PC-9 (cell line): Measurements from ENCODE around the gene C6orf58. TPM values are rescaled to one million over a fixed set of nuclear protein-coding genes. Genes with fewer than 3 reads are reported as not detected.

ENCODE experiments used
- BruUV-seq: library from RNA; stranded (reverse); fragments of 400-500 nt; replicated peaks from 2 replicates; lab custom pipeline; 2021; lab: Mats Ljungman, UMichigan
- CTCF ChIA-PET: fragments of 300-600 bp; sonication (Branson Sonifier 250); formaldehyde crosslinking; loops from one replicate; lab custom pipeline; 2022; ENCODE audit warnings: antibody characterized with exemption; lab: Charles Lee
- POLR2A ChIA-PET: fragments of 300-600 bp; sonication (Branson Sonifier 250); formaldehyde crosslinking; loops from one replicate; lab custom pipeline; 2022; ENCODE audit warnings: antibody characterized with exemption; ENCODE audit not compliant: unreplicated experiment; lab: Charles Lee
- DNase-seq, 2 experiments: peaks; one replicate each; pipeline versions ENCODE4 v3.0.0 to v3.0.0-alpha.2; 2015 to 2022; ENCODE audit warnings: mixed read lengths in 1 of 2
- H2AFZ ChIP-seq: fragments of 200-600 bp; sonication (generic); 2 replicates; pipeline ENCODE4 v1.8.1; 2017; ENCODE audit warnings: antibody characterized with exemption
- H3F3A ChIP-seq: fragments of 200-600 bp; sonication (generic); 2 replicates; pipeline ENCODE4 v1.8.1; 2017; ENCODE audit warnings: antibody characterized with exemption, mild to moderate bottlenecking, low read depth; ENCODE audit not compliant: insufficient read depth
- H3K27ac ChIP-seq: fragments of 200-600 bp; sonication (generic); 2 replicates; pipeline ENCODE4 v1.6.1; 2016; ENCODE audit warnings: mixed run types
- H3K27me3 ChIP-seq: fragments of 200-600 bp; sonication (generic); 2 replicates; pipeline ENCODE4 v1.6.1; 2016; ENCODE audit warnings: low read depth, mixed run types; ENCODE audit not compliant: insufficient read depth
- H3K36me3 ChIP-seq: fragments of 200-600 bp; sonication (generic); 2 replicates; pipeline ENCODE4 v1.6.1; 2016; ENCODE audit warnings: low read depth, mixed run types
- H3K4me1 ChIP-seq: fragments of 200-600 bp; sonication (generic); replicated peaks from 2 replicates; pipeline ENCODE4 v1.6.1; 2016; ENCODE audit warnings: mixed run types; ENCODE audit not compliant: insufficient read depth
- H3K4me2 ChIP-seq: fragments of 200-600 bp; sonication (generic); 2 replicates; pipeline ENCODE4 v1.6.1; 2017; ENCODE audit warnings: mixed run types
- H3K4me3 ChIP-seq: fragments of 200-600 bp; sonication (generic); 2 replicates; pipeline ENCODE4 v1.6.1; 2016; ENCODE audit warnings: mixed run types
- H3K79me2 ChIP-seq: fragments of 200-600 bp; sonication (generic); 2 replicates; pipeline ENCODE4 v1.6.1; 2017; ENCODE audit warnings: low read depth, mixed run types
- H3K9me2 ChIP-seq: fragments of 200-600 bp; sonication (generic); 2 replicates; pipeline ENCODE4 v1.8.1; 2017; ENCODE audit warnings: mild to moderate bottlenecking; ENCODE audit not compliant: insufficient read depth
- H3K9me3 ChIP-seq: fragments of 200-600 bp; sonication (generic); 2 replicates; pipeline ENCODE4 v1.8.1; 2016; ENCODE audit warnings: low read depth; ENCODE audit not compliant: insufficient read depth
- H4K20me1 ChIP-seq: fragments of 200-600 bp; sonication (generic); 2 replicates; pipeline ENCODE4 v1.8.1; 2017; ENCODE audit not compliant: insufficient read depth
- EZH2 ChIP-seq: fragments of 200-600 bp; sonication (generic); IDR thresholded peaks from 2 replicates; pipeline ENCODE4 v1.8.0; 2017; ENCODE audit warnings: antibody characterized with exemption, low read depth
- intact Hi-C: fragments of 100-400 bp; cut with micrococcal nuclease; formaldehyde crosslinking; loops from one replicate; pipeline ENCODE4 v1.10.0; 2022; ENCODE audit not compliant: unreplicated experiment
- total RNA-seq: library from RNA; stranded (reverse); gene quantifications from 2 replicates; pipeline ENCODE4 v1.2.3, GENCODE V29; 2021
- TF ChIP-seq, protein P1 (sequence below): fragments of 200-600 bp; sonication (generic); conservative IDR thresholded peaks from 2 replicates; pipeline ENCODE4 v1.6.1; 2017; ENCODE audit warnings: mixed run types, antibody characterized with exemption, mild to moderate bottlenecking, moderate library complexity

C6orf58 gene
- total RNA-seq, 1 experiment from 2014 or later, result not detected

DNA sequence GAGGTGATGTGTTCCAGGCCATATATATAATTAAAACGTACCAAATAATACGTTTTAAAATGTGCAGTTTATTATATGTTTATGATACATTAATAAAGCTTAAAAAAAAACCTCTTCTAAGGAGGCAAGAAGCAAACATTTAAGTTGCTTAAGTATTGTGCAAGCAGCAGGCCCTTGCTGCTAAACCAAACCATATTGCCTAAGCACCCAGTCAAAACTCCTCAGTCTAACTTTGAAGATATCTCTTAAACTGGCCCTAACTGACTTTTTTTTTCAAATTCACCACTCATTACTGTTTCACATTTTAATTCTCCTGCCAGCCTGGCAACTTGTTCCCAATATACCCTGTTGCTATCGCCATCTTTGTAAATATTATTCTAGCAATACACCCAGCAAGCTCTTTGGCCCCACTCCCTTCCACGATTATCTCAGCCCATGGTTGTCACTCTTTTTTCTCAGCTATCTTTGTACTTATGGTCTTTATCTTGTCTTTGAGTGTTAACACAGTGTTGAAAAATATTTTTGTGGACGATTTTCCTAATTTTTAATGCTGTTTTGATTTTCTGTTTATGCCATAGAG is 60.9 kb downstream of the C6orf58 start:
- no peaks in the 10 kb centered on the region for H3K9me2 ChIP-seq
- no peak overlapping the region for H3K4me2 ChIP-seq
- intact Hi-C loops, result no loop called here
- no peaks in the 10 kb centered on the region for H3K79me2 ChIP-seq
- no peaks in the 10 kb centered on the region for H4K20me1 ChIP-seq
- no peaks in the 10 kb centered on the region for H3K36me3 ChIP-seq
- no peak overlapping the region for H2AFZ ChIP-seq
- H3K4me3 ChIP-seq, result no peak overlapping the region
- DNase-seq, result no peak
- no peak overlapping the region for H3K27ac ChIP-seq
- no peak for TF ChIP-seq EZH2
- TF ChIP-seq, protein P1, sequence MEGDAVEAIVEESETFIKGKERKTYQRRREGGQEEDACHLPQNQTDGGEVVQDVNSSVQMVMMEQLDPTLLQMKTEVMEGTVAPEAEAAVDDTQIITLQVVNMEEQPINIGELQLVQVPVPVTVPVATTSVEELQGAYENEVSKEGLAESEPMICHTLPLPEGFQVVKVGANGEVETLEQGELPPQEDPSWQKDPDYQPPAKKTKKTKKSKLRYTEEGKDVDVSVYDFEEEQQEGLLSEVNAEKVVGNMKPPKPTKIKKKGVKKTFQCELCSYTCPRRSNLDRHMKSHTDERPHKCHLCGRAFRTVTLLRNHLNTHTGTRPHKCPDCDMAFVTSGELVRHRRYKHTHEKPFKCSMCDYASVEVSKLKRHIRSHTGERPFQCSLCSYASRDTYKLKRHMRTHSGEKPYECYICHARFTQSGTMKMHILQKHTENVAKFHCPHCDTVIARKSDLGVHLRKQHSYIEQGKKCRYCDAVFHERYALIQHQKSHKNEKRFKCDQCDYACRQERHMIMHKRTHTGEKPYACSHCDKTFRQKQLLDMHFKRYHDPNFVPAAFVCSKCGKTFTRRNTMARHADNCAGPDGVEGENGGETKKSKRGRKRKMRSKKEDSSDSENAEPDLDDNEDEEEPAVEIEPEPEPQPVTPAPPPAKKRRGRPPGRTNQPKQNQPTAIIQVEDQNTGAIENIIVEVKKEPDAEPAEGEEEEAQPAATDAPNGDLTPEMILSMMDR, result no peak
- H3F3A ChIP-seq, result no peaks in the 10 kb centered on the region
- no peaks in the 10 kb centered on the region for H3K9me3 ChIP-seq
- ChIA-PET CTCF (interaction anchor here (0.6 kb wide), 2 partner anchors 99 to 647 kb away, joined by 3 to 4 read pairs; no protein-coding TSS in a partner anchor), POLR2A (interaction anchor here (0.6 kb wide), 1 partner anchor 99 kb away, joined by 4 read pairs; no protein-coding TSS in a partner anchor)
- H3K27me3 ChIP-seq, result no peaks in the 10 kb centered on the region
- no peaks in the 10 kb centered on the region for H3K4me1 ChIP-seq
- BruUV-seq, result no TSS peak

Other genes with a start within 250 kb of the C6orf58 start
- 50.4 and 51.4 TPM in 2 replicates for gene ECHDC1, start 233.6 kb upstream of the C6orf58 start, total RNA-seq
- gene KIAA0408, start 117.8 kb upstream of the C6orf58 start, total RNA-seq, result not detected in 2 replicates